Hippocampal formation (tissue), 2 donors: Measurements from ENCODE around the gene CES3.
A peak's percentile ranks its signal among the peaks of the same experiment; 100 is the strongest.
"Not testable (repeated sequence)": the region's sequence is repeated elsewhere in the genome, so short reads cannot be mapped to it uniquely, and the experiment has no call there.

Source experiments
- DNase-seq, 2 donors: peaks; one replicate each; lab custom pipeline; 2025; lab: John Stamatoyannopoulos, UW

Gene CES3

GRCh38 chr16:66926961-66927436, 34.1 kb upstream of the CES3 start:
- no peak for DNase-seq

- DNase-seq = no peak
These were observed 33.0 kb upstream of the CES3 start for GRCh38 chr16:66927918-66928649.

GRCh38 chr16:66928702-66929388, 32.2 kb upstream of the CES3 start:
- no peak for DNase-seq

GRCh38 chr16:66930189-66930588, 30.9 kb upstream of the CES3 start:
- no peak for DNase-seq

GRCh38 chr16:66931665-66932064, 29.4 kb upstream of the CES3 start:
- DNase-seq = no peak

- DNase-seq = no peak
These were observed 29.0 kb upstream of the CES3 start for GRCh38 chr16:66932076-66932475.

GRCh38 chr16:66933776-66934137, 27.3 kb upstream of the CES3 start:
- no peak for DNase-seq

- DNase-seq = peak; percentile 65 to 80
These were observed 26.8 kb upstream of the CES3 start, which contains the start of gene CIAO2B for GRCh38 chr16:66934138-66934838. CIAO2B (minus strand) TSS chr16:66934402; CDS start chr16:66934364, 38 bp downstream.

GRCh38 chr16:66934839-66935313, 26.2 kb upstream of the CES3 start:
- DNase-seq = not testable (repeated sequence)

- DNase-seq = no peak
These were observed 25.6 kb upstream of the CES3 start, which contains the start of gene CES2 for GRCh38 chr16:66935314-66936011. CES2 (plus strand) TSS chr16:66935516; CDS start chr16:66935636, 120 bp downstream.

GRCh38 chr16:66936462-66936861, 24.6 kb upstream of the CES3 start:
- DNase-seq = no peak

- DNase-seq = no peak
These were observed 24.0 kb upstream of the CES3 start for GRCh38 chr16:66936889-66937554.

- DNase-seq = no peak
These were observed 23.2 kb upstream of the CES3 start for GRCh38 chr16:66937725-66938337.

GRCh38 chr16:66939366-66939765, 21.7 kb upstream of the CES3 start:
- DNase-seq = no peak

GRCh38 chr16:66940236-66940635, 20.8 kb upstream of the CES3 start:
- no peak for DNase-seq

GRCh38 chr16:66942981-66943380, 18.1 kb upstream of the CES3 start:
- no peak for DNase-seq

- no peak for DNase-seq
These were observed 17.5 kb upstream of the CES3 start for GRCh38 chr16:66943426-66944053.

GRCh38 chr16:66944054-66944441, 17.0 kb upstream of the CES3 start:
- DNase-seq = no peak

- not testable (repeated sequence) for DNase-seq
These were observed 16.1 kb upstream of the CES3 start for GRCh38 chr16:66944971-66945370.

GRCh38 chr16:66945939-66946338, 15.1 kb upstream of the CES3 start:
- no peak for DNase-seq
